Thyroid gland (tissue), 4 donors: ENCODE data around the gene RALY. TPM values are rescaled to one million over a fixed set of nuclear protein-coding genes. Genes with fewer than 3 reads are reported as not detected.

ENCODE experiments used
- DNase-seq, 2 donors: peaks; one replicate each; pipeline ENCODE4 v3.0.0-alpha.2; 2019
- H3K27ac ChIP-seq, 3 donors: fragments of 200-600 bp; sonication (generic); 1 replicate in 2 of 3; 2 replicates in 1 of 3; pipeline ENCODE4 v1.5.1; 2016 to 2019; ENCODE audit warnings: mild to moderate bottlenecking in 1 of 3, moderate library complexity in 1 of 3
- H3K27me3 ChIP-seq: fragments of 200-600 bp; sonication (generic); one replicate; pipeline ENCODE4 v1.5.1; 2019
- H3K36me3 ChIP-seq, 2 donors: fragments of 200-600 bp; sonication (generic); one replicate each; pipeline ENCODE4 v1.5.1; 2016 to 2019
- H3K4me1 ChIP-seq, 2 donors: fragments of 200-600 bp; sonication (generic); one replicate each; pipeline ENCODE4 v1.5.1; 2017 to 2019
- H3K4me3 ChIP-seq, 3 donors: fragments of 200-600 bp; sonication (generic); replicated peaks in 1 of 3; 1 replicate in 2 of 3; 2 replicates in 1 of 3; pipeline ENCODE4 v1.5.1; 2016; ENCODE audit warnings: mild to moderate bottlenecking in 1 of 3
- H3K9me3 ChIP-seq: fragments of 200-600 bp; sonication (generic); one replicate; pipeline ENCODE4 v1.5.1; 2017
- CTCF ChIP-seq, 6 experiments: fragments of 200-600 bp in 3 of 6; fragments of 450-650 bp in 3 of 6; sonication (generic) in 3 of 6; IDR thresholded peaks; one replicate each; pipeline ENCODE4 v1.5.1; 2016 to 2019; ENCODE audit warnings: antibody characterized with exemption in 6 of 6, mild to moderate bottlenecking in 2 of 6, inconsistent platforms in 1 of 6, moderate library complexity in 1 of 6
- POLR2A ChIP-seq, 2 donors: fragments of 450-650 bp; IDR thresholded peaks; one replicate each; pipeline ENCODE4 v1.6.1; 2017; ENCODE audit warnings: antibody characterized with exemption in 2 of 2, mild to moderate bottlenecking in 2 of 2, moderate library complexity in 1 of 2
- WGBS, 2 donors: methylation state at CpG; one replicate each; pipeline ENCODE4 v1.1.5; 2017; 5-methylcytosine and 5-hydroxymethylcytosine counted together
- intact Hi-C: fragments of 100-400 bp; cut with DNase I; formaldehyde crosslinking; loops from one replicate; pipeline ENCODE4 v1.15.1; 2023
- total RNA-seq, 4 donors: library from RNA; depleted of rRNA; stranded (reverse); fragments of >200 nt; gene quantifications; one replicate each; pipeline ENCODE4 v1.2.3, GENCODE V29; 2016

RALY gene
- total RNA-seq, 4 donors from 2014 or later: 124 to 208 (median 151) TPM

GRCh38 chr20:34108616-34109174 is 115.0 kb downstream of the RALY start:
- no peak for TF ChIP-seq CTCF (IDR thresholded peaks at IDR 0.05)
- no peak for TF ChIP-seq POLR2A (IDR thresholded peaks at IDR 0.05)
- DNase-seq: no peak
- intact Hi-C loops: no loop called here
- no peak overlapping the region for H3K4me3 ChIP-seq
- peaks cover 12 to 21% of the 10 kb centered on the region in 2 donors for H3K4me1 ChIP-seq
- H3K36me3 ChIP-seq: peaks cover 12 to 15% of the 10 kb centered on the region in 2 donors
- no peak overlapping the region for H3K27ac ChIP-seq
- WGBS, 2 donors: 88% methylated on average over 4 of the region's 4 CpGs
- no peaks in the 10 kb centered on the region for H3K9me3 ChIP-seq
- H3K27me3 ChIP-seq: no peaks in the 10 kb centered on the region

- Histone ChIP-seq H3K4me1 (peaks cover 12 to 21% of the 10 kb centered on the region in 2 donors), H3K9me3 (no peaks in the 10 kb centered on the region), H3K36me3 (peaks cover 9 to 10% of the 10 kb centered on the region in 2 donors), H3K27me3 (no peaks in the 10 kb centered on the region), H3K27ac (no peak overlapping the region), H3K4me3 (no peak overlapping the region)
- WGBS, 2 donors: 90 to 96% methylated on average over 6 of the region's 6 CpGs
- no peak for DNase-seq
- no peak for TF ChIP-seq CTCF (IDR thresholded peaks at IDR 0.05)
- TF ChIP-seq POLR2A (IDR thresholded peaks at IDR 0.05): no peak
- intact Hi-C loops: no loop called here
Observed at GRCh38 chr20:34109442-34109841, 115.7 kb downstream of the RALY start.

- Histone ChIP-seq H3K36me3 (peaks cover 2 to 3% of the 10 kb centered on the region in 2 donors), H3K27me3 (no peaks in the 10 kb centered on the region), H3K4me1 (peaks cover 12 to 21% of the 10 kb centered on the region in 2 donors), H3K4me3 (peak overlapping the region in 1 of 3 donors; percentile 99), H3K27ac (peak overlapping the region in 2 of 3 donors; percentile 96), H3K9me3 (no peaks in the 10 kb centered on the region)
- TF ChIP-seq CTCF (IDR thresholded peaks at IDR 0.05) (no peak), POLR2A (IDR thresholded peaks at IDR 0.05) (no peak)
- 75 to 80% methylated on average over 10 of the region's 10 CpGs for WGBS, 2 donors
- intact Hi-C loops: loop anchor here (10.0 kb wide), 2 partner anchors 305 to 435 kb away; partner anchors contain the start of gene NECAB3
- no peak for DNase-seq
Observed at GRCh38 chr20:34110025-34110744, 116.5 kb downstream of the RALY start.

DNA sequence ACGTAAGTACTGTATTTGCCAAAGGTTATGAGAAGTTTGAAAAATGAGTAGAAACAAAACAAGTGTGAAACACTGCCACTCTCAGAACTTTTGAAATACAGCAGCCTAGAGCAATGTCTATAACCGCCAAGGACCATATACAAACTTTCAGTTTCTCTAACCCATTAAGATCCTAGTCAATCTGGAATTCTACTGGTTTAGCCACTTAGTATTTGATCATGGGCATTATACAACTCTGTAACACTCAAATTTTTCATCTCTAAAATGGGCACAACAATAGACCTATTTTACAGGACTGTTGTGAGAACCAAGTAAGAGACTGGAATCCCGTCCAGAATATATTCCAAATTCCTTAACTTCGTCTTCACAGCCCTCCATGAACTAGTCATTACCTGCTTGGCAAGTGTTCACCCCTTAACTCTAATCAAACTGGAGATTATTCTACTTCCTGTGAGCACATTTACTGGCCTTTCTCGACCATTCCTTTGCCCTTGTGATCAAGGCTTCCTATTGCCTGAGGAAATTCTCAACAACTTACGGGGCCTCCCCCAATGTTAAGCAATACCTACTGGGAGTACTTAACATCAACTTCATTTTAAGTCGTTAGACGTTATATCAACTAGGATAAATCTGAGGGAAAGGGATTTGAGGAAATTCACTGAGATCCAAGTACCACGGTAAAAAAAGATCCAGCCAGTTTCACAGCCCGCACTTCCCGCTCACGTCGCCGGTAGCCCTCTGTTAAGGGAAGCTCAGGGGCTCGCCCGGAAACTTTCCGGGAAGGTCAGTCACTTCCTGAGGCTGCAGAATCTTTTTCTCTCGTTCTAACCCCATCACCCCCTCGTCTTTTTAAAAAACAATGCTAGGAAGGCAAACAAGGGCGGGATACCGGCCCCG is 117.3 kb downstream of the RALY start:
- intact Hi-C loops: loop anchor here (10.0 kb wide), 2 partner anchors 306 to 436 kb away; partner anchors contain the start of gene NECAB3
- peaks cover 12 to 21% of the 10 kb centered on the region in 2 donors for H3K4me1 ChIP-seq
- no peaks in the 10 kb centered on the region for H3K27me3 ChIP-seq
- H3K27ac ChIP-seq: peak overlapping the region; percentile 84 to 96 (median 96)
- TF ChIP-seq CTCF (IDR thresholded peaks at IDR 0.05): no peak
- TF ChIP-seq POLR2A (IDR thresholded peaks at IDR 0.05): no peak
- H3K4me3 ChIP-seq: peak overlapping the region; percentile 64 to 99 (median 69)
- WGBS, 2 donors: 4% methylated on average over 21 to 22 of the region's 22 CpGs
- H3K36me3 ChIP-seq: no peaks in the 10 kb centered on the region
- H3K9me3 ChIP-seq: no peaks in the 10 kb centered on the region
- peak; percentile 10 to 25 for DNase-seq
